ENCODE results near the gene SPINT2.

Gene SPINT2

DNA sequence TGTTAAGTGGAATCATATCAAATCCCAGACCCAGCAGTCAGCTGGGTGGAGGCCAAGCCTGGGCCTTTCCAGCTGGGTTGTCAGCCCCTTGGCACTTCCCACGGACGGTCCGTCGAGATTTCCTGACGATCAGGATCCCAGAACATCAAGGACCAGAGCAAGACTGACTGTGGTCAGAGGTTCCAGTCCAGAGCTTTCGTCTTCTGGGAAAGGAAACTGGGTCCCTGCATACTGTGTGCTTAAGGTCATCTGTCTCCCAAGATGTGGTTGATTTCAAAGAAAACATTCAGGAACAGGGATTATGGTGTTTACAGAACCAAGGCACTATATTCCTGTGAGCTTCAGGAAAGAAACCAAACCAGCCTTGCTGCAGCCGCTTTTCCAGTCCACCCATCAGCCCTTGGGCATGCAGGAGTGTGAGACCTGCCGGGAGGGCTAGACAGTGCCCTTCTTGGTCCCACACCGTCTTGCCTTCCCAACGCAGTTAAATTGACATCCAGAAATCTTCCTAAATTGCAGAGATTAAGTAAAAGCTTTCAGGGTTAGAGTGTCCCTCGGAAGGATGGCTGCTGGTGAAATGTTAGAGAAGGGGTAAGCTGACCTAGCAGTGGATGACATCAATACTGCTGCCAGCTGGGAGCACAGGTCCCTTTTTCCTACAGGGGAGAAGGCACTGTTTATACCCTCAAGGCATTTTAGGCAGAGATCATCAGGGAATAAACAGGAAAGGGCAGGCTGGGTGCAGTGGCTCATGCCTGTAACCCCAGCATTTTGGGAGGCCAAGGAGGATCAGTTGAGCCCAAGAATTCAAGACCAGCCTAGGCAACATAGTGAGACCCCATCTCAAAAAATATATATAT lies 34.7 kb downstream of the SPINT2 start:
- DNase-seq (ENCODE audit: low spot score) = no peak

DNA sequence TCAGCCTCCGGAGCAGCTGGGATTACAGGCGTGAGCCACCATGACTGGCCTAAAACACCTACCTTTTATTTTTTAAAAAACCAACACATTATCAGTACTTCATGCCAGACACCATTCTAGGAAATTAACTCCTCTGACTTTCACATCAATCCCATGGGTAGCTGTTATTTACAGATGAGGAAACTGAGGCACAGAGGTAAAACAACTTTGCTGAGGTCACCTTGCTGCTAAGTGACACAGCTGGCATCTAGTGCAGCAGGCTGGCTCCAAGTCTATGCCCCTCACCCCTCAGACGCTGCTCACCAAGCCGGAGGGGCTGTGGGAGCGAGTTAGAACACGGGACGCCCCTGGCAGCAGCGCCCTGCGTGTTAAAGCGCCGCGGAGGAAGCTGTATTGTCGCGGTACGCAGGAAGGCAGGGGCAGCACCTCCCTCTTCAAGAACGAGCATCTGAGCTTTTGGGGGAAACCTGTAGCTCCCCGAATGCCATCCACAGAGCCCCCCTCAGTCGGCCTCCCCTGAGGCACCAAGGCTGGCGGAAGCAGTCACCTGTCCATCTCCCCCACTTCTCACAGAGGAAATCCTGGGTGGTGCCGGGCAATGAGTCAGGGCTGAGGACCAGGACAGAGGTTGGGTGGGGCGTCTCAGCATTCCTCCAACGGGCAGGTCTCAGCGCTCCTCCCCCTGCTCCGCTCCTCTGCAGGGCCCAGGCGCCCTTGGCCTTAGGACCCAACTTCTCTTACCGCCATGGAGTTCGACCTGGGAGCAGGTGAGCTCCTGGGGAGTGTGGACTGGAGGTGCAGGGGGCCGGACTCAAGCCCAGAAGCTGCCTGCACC lies 39.4 kb downstream of the SPINT2 start, which contains the start of gene C19orf33:
Gene C19orf33, plus strand, starts transcription at position 735 of the 835 bp plus-strand sequence. Its CDS starts 11 bp downstream, at position 746.
- peak; percentile 67 for DNase-seq (ENCODE audit: low spot score)

DNA sequence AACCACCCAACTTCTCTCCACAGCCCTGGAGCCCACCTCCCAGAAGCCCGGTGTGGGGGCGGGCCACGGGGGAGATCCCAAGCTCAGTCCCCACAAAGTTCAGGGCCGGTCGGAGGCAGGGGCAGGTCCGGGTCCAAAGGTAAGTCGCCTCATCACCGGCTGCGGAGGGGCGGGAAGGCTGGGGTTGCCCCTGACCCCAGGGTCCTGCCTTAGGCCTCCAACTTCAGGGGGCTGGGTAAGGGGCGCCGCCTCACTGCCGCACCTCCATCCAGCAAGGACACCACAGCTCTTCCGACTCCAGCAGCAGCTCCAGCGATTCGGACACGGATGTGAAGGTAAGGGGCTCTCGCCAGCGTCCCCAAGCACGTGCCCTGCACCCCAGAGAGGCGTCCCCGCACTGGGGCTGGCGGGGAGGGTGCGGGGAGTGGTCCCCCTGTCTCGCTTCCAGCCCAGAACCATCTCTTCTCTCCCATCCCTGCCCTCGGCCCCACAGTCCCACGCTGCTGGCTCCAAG lies 40.0 kb downstream of the SPINT2 start:
- DNase-seq (ENCODE audit: low spot score) = peak; percentile 38

DNA sequence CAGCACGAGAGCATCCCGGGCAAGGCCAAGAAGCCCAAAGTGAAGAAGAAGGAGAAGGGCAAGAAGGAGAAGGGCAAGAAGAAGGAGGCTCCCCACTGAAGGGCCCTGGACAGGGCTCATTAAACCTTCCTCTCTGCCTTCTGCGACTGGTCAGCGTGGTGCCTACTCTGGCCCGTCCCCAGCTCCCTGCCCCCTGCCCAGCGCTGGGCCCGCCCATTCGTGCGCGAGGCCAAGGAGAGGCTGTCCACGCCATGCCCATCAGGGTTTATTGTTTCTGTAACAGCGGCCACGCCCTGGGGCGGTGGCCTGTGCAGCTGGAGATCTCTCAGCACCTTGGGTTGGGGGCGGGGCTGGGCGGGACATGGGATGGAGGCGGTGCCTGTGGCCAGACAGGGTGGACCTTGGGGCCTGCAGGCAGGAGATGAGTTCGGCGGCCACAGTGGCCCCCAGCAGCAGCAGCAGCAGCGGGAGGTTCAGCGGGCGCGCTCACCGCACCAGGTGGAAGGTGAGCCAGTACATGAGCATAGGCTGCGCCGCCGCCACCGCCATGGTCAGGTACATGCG lies 40.6 kb downstream of the SPINT2 start:
- peak; percentile 98 for DNase-seq (ENCODE audit: low spot score)

DNA sequence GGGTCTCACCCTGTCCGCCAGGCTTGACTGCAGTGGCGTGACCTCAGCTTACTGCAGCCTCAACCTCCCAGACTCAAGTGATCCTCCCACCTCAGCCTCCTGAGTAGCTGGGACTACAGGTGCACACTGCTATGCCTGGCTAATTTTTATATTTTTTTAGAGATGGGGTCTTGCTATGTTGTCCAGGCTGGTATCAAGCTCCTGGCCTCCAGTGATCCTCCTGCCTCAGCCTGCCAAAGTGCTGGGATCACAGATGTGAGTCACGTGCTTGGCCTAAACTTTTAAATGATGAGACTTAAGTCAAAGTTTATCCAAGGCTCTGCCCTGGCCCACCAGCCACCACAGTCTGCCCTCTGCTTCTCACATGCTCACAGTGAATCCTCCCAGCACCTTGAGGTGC lies 41.9 kb downstream of the SPINT2 start:
- DNase-seq (ENCODE audit: low spot score) = no peak

DNA sequence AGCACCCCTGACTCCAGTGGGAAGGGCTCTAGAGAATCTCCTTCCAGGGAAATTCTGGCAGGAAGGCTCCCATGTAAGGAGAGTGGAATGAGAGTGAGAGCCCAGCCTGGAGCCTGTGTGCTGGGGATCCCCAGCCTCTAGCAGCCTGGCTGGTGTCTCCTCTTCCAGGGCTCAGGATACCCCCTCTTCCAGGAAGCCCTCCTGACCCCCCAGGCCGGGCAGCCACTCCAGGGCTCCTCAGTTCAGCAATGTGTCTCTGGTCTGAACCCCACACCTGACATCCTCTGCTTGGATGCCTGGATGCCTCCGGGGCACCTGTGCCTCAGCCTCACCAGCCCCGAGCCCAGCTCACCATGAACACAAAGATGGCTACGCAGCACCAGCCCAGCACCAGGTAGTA lies 42.7 kb downstream of the SPINT2 start:
- no peak for DNase-seq (ENCODE audit: low spot score)

DNA sequence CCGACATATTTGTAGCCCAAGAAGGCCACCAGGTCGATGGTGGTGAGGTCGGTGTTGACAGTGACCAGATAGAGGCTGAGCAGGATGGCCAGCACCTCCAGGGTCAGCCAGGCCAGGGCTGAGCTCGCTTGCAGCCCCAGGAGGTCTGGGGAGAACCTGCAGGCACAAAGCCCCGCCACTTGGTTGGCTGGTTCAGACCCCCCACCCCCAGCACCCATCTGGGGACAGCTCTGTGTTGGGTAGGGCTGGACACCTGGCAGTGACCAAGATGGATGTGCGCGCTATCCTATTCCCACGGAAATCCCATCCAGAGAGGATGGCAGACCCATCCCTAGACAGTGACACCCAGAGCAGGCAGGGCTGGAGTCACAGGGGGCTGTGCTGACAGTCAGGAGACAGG lies 43.2 kb downstream of the SPINT2 start:
- no peak for DNase-seq (ENCODE audit: low spot score)

DNA sequence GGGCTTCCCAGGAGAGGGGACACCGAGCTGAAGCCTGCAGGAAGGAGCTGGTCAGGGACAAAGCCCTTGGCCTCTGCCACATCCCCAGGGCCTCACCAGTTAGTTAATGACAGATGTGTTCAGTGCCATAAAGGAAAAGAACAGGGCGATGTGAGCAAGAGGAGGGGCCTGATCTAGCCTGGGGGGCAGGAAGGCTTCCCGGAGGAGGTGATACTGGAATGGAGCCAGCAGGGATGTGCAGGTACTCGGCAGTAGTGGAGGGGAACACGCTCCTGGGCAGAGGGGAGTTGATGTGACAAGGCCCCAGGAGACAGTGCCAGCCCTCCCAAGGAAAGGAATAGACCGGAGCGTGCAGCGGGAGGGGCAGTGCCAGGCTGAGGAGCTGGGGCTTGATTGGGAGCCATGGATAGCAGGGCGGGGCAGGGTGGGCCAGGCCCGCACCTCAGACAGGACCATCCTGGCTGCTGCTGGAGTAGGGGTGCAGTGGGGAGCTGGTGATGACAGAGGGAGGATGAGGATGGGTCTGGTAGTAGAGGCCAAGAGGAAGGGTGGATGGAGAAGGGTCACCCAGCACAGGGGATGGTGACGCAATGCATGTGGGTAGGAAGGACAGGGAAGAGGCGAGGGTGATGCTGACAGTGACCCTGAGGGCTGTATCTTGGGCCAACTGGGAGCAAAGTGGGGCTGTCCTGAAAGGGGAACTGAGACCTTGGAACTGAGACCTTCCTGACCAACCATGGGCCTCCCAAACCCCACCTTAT lies 43.8 kb downstream of the SPINT2 start:
- DNase-seq (ENCODE audit: low spot score) = no peak

DNA sequence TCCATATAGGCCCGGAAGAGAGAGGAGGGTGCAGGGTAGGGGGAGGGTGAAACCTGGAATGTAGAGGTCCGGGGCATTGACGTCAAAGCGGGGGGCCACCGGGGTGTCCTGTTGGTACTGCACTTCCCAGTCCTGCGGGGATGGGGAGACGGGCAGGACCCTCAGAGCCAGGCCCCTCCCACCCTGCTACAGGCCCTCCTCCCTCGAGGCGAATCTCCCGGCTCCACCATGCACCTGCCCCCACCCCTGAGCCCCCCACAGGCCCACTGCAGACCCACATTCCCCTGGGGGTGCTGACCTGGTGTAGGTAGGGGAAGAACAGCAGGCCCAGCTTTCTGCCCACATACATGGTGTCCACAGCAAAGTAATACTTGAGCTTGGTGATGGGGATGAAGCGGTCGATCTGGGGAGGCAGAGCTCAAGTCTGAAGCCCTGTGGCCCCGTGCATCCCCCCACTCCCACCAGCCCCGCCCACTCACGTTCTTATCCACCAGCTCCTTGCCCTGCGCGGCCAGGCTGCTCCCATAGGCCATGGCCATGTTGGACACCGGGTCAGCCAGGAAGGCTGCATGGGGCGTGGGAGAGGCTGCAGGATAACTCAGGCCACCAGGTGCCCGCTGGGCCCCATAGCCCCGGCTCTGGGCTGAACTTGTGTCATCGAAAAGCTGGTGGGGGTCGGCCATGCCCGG lies 44.7 kb downstream of the SPINT2 start:
- no peak for DNase-seq (ENCODE audit: low spot score)

DNA sequence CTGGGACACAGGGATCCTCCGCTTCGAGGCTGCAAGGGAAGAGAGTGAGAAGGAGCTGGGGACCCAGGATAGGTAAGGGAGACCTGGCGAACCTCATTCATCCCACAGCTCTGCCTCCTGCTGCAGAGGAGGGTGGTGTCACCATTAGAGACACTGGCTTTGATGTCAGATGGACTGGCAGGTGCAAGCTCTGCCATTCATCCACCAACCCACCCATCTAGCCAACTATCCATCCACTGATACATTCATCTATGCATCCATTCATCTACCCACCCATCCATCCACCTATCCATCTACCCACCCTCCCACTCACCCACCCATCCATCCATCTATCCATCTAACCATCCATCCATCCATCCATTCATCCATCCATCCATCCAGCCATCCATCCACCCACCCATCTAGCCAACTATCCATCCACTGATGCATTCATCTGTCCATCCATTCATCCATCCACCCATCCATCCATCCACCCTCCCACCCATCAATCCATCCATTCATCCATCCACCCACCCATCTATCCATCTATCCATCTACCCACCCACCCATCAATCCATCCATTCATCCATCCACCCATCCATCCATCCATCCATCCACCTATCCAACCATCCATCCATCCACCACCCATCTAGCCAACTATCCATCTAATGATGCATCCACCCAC lies 45.4 kb downstream of the SPINT2 start:
- no peak for DNase-seq (ENCODE audit: low spot score)

DNA sequence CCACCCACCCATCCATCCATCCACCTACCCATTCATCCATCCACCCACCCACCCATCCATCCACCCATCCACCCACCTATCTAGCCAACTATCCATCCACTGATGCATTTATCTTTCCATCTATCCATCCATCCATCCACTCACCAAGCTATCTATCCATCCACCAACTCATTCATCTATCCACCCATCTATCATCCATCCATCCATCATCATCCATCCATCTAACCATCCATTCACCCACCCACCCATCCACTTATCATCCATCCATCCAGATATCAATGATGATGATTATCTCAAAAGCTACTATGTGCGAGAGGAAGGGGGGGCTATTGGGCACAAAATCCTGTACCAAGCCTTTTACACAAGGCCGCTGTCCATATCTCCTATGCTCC lies 45.9 kb downstream of the SPINT2 start:
- no peak for DNase-seq (ENCODE audit: low spot score)

DNA sequence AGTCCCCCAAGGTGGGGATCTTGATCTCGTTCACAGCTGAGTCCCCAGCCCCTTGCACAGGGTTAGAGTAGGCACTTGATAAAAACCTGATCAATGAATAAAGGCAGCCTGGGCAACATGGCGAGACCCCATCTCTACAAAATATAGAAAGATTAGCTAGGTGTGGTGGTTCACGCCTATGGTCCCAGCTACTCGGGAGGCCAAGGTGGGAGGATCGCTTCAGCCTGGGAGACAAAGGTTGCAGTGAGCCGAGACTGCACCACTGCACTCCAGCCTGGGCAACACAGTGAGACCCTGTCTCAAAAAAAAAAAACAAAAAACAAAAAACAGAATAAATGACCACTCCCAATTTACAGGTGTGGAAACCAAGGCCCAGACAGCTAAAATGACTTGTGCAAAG lies 46.6 kb downstream of the SPINT2 start:
- DNase-seq (ENCODE audit: low spot score) = no peak

DNA sequence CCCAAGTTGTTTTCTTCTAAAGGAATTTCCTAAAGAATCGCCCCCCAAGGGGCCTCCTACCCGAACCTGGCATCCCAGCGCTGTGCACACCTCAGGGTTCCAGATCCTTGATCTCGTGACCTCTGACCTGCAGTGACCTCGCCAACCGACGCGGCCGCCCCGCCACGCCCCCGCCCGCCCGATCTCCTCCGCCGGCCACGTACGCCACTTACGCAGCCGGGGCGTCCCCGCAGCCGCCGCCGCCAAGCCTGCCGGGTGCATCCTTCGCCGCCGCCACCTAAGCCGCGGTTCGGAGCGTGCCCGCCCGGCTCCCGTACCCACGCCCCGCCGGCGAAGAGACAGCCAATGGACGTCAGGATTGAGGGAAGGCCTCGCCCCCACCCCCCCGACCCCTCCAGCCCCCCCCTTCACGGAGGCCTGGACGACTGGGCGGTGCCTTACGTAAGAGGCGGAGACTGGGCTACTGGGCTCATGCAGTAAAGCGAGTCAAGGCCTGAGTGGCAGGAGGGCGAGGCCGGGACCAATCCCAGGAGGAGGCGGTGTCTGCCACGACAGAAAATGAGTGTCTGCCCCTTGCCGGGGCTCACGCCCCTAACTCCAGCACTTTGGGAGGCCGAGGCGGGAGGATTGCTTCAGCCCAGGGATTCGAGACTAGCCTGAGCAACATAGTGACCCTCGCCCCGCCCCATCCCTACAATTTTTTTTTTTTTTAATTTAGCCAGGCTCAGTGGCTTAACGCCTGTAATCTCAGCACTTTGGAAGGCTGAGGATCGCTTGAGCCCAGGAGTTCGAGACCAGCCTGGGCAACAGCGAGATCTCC lies 51.5 kb downstream of the SPINT2 start, which contains the start of gene YIF1B:
Gene YIF1B, minus strand, starts transcription at position 291 of the 820 bp plus-strand sequence. Its CDS starts 30 bp downstream, at position 261.
- peak; percentile 98 for DNase-seq (ENCODE audit: low spot score)

DNA sequence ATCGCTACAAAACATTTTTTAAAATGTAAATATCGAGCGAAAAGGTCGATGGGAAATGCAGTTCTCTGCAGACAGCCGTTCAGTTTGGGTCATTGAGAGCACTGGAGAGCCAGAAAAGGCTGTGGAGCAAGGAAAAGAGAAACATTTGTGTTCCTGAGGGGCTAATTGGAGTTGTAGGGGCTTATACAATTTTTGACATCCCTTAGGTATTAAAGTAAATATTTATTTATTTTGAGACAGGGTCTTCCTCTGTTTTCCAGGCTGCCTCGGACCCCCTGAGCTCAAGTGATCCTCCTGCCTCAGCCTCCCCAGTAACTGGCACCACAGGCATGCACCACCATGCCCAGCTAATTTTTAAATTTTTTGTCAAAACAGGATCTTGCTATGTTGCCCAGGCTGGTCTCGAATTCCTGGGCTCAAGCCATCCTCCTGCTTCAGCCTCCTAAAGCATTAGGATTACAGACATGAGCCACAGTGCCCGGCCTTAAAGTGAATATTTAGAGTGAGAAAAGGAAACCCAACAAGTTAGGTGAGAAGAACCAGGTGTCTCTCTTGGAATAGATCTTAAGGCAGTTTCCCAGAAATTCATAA lies 52.2 kb downstream of the SPINT2 start:
- DNase-seq (ENCODE audit: low spot score) = no peak

DNA sequence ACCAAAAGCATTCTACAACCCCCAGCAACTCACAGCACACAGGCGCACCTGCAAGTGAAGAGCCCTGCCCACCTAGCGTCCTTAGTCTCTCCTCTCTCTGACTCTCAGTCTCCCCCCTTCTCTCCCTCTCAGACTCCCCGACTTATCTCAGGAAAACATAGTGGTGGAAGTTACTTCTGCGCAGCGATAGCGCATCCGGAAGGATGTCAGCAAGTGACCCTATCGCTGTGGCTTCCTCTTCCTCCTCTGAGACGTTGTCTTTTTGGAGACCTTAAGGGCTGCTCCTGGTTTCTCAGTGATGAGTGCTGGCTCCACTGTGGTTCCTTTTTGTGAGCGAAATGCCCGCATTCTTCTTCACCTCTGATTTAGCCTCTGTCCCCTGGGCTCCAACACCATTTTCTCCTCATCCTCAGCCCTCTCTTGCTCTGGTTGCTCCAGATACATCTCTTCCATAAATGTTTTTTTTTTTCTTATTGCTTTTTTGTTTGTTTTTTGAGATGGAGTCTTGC lies 52.8 kb downstream of the SPINT2 start:
- DNase-seq (ENCODE audit: low spot score) = no peak

DNA sequence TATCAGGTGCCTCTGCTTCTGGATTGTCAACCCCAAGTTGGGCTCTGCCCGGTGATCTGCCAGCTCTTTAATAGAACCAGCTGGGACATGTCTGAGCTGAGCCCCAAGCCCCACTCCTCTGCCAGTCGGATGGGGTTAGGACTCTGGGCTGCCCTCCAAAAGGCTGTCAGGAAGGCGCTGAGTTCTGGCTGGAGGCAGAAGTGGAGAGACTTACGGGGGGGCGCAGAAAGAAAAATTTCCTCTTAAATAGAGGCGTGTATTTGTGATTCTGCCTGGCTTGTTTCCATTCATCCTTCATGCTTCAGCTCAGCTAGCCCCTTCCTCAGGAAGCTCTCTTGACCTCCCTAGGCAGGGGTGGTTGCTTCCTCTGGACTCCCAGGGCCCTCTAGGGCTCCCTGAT lies 54.3 kb downstream of the SPINT2 start:
- DNase-seq (ENCODE audit: low spot score) = no peak

DNA sequence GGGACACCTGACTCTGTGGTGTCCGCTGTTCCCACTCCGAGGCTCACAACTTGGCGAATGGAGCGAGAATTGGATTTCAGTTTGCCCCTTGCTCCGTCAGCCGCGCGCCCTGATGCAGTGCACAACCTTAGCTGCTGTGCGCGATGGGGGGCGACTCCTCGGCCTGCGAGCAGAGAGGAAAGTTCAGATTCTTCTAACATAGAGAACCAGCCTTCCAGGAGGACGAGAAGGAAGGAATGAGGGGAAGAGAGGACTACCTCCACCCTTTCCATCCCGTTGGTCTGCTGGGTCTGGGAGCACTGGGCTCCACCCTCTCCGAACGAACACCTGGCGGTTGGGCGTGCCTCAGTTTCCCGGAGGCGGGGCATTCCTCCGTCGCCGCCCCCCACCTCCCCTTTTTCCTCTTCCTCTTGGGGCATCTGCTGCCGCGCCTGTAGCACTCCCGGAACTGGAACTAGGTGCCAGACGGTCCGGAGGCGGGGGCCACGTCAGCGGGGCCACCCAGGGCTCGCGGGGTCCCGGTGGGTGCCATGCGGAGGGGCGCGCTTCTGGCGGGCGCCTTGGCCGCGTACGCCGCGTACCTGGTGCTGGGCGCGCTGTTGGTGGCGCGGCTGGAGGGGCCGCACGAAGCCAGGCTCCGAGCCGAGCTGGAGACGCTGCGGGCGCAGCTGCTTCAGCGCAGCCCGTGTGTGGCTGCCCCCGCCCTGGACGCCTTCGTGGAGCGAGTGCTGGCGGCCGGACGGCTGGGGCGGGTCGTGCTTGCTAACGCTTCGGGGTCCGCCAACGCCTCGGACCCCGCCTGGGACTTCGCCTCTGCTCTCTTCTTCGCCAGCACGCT lies 55.3 kb downstream of the SPINT2 start, which contains the start of gene KCNK6:
Gene KCNK6, plus strand, starts transcription at position 425 of the 838 bp plus-strand sequence. Its CDS starts 106 bp downstream, at position 531.
- peak; percentile 49 for DNase-seq (ENCODE audit: low spot score)

DNA sequence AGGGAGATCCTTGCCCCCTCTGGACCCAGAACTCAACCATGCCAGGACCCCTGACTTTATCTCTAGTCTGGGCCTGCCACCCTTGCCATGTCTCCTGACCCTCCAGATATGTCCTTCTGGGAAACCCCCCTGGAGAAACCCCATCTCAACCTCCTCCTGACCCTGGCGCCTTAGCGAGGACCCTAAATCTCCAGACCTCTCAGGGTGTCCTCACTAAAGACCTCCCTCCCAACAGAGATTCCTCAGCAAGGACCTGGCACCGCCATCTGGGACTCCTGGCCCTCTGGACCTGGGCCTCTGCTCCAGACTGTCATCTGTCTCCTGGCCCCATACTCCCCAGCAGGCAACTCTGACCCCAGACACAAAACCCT lies 56.6 kb downstream of the SPINT2 start:
- DNase-seq (ENCODE audit: low spot score) = no peak

Data from iPS-NIHi11 (cell line).